Measurements from ENCODE around the gene RPP40.

Gene RPP40

DNA sequence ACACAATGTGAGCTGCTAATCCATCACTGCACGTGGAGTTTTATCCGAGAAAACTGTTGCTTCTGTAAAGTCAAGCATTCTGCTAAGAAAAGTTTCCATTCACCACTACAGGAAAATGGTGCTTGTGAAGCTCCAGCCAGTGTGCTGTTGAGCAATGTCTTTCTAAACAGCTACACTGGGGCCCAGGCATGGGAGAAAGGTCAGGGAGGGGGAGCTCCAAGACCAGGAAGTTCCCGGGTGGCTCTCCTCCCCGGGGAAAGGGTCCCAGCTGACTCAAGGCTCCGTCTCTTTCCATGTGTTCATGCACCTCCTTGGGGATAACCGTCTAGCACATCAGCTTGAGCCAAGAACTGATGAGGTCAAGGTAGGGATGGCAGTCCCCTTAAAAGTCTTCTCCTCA, 20.5 kb downstream of the RPP40 start:
- peak in 1 of 2 experiments; percentile 52 for DNase-seq (ENCODE audit: low read depth in 1 of 2, low spot score in 1 of 2)
- TF ChIP-seq, protein P1, sequence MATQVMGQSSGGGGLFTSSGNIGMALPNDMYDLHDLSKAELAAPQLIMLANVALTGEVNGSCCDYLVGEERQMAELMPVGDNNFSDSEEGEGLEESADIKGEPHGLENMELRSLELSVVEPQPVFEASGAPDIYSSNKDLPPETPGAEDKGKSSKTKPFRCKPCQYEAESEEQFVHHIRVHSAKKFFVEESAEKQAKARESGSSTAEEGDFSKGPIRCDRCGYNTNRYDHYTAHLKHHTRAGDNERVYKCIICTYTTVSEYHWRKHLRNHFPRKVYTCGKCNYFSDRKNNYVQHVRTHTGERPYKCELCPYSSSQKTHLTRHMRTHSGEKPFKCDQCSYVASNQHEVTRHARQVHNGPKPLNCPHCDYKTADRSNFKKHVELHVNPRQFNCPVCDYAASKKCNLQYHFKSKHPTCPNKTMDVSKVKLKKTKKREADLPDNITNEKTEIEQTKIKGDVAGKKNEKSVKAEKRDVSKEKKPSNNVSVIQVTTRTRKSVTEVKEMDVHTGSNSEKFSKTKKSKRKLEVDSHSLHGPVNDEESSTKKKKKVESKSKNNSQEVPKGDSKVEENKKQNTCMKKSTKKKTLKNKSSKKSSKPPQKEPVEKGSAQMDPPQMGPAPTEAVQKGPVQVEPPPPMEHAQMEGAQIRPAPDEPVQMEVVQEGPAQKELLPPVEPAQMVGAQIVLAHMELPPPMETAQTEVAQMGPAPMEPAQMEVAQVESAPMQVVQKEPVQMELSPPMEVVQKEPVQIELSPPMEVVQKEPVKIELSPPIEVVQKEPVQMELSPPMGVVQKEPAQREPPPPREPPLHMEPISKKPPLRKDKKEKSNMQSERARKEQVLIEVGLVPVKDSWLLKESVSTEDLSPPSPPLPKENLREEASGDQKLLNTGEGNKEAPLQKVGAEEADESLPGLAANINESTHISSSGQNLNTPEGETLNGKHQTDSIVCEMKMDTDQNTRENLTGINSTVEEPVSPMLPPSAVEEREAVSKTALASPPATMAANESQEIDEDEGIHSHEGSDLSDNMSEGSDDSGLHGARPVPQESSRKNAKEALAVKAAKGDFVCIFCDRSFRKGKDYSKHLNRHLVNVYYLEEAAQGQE (IDR thresholded peaks at IDR 0.05; ENCODE audit: insufficient replicate concordance, low read depth), result no peak
- TF ChIP-seq SPI1 (IDR thresholded peaks at IDR 0.05; ENCODE audit: borderline replicate concordance, low read depth) (no peak), GABPA (IDR thresholded peaks at IDR 0.05; ENCODE audit: low read depth) (no peak), CTCF (IDR thresholded peaks at IDR 0.05; ENCODE audit: insufficient read depth, low read length) (no peak), POLR2AphosphoS5 (IDR thresholded peaks at IDR 0.05; ENCODE audit: low read depth) (no peak)
- Histone ChIP-seq H3K4me3 (replicated peaks; ENCODE audit: insufficient read depth, low read length) (no peak overlapping the region), H3K27ac (replicated peaks) (peak overlapping the region; percentile 32; the same call in 1 of the 2 replicates), H3K27me3 (ENCODE audit: insufficient read depth, poor library complexity, severe bottlenecking) (no peaks in the 10 kb centered on the region)

DNA sequence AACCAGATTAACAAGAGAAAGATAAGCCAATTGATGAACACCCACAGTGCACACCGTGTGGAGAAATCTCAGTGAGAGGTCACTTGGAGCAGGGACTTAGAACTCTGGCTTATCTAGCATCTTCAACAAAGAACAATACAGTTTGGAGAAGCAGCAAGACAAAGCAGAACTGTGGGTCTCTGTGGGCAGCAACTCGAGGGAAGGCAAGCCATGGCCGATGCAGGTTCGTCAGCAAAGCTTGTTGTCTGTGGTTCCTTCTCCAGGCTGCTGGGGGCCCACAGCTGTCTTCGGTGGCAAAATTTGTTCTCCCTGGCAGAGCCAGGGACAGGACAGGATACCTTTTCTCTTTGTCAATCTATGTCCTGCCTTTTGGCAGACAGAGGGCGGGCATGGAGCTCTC, 22.1 kb downstream of the RPP40 start:
- Histone ChIP-seq H3K27ac (replicated peaks) (no peak overlapping the region), H3K27me3 (ENCODE audit: insufficient read depth, poor library complexity, severe bottlenecking) (no peaks in the 10 kb centered on the region), H3K4me3 (replicated peaks; ENCODE audit: insufficient read depth, low read length) (no peak overlapping the region)
- TF ChIP-seq SPI1 (IDR thresholded peaks at IDR 0.05; ENCODE audit: borderline replicate concordance, low read depth) (no peak), CTCF (IDR thresholded peaks at IDR 0.05; ENCODE audit: insufficient read depth, low read length) (no peak), GABPA (IDR thresholded peaks at IDR 0.05; ENCODE audit: low read depth) (no peak), POLR2AphosphoS5 (IDR thresholded peaks at IDR 0.05; ENCODE audit: low read depth) (no peak)
- TF ChIP-seq, protein P1 (IDR thresholded peaks at IDR 0.05; ENCODE audit: insufficient replicate concordance, low read depth), result no peak
- DNase-seq (ENCODE audit: low read depth in 1 of 2, low spot score in 1 of 2), result peak in 1 of 2 experiments; percentile 43

DNA sequence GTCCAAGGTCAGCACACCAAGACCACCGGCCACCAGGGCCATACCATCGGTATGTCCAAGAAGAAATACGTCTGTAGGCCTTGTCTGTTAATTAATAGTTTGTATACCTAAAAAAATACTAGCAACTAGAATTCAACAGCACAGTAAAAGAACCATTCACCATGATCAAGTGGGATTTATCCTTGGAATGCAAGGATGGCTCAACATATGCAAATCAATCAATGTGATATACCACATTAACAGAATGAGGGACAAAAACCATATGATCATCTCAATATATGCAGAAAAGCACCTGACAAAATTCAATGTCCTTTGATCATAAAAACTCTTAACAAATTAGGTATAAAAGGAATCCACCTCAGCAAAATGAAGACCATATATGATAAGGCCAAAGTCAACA, 24.4 kb downstream of the RPP40 start:
- H3K4me3 ChIP-seq (replicated peaks; ENCODE audit: insufficient read depth, low read length), result no peak overlapping the region
- no peaks in the 10 kb centered on the region for H3K27me3 ChIP-seq (ENCODE audit: insufficient read depth, poor library complexity, severe bottlenecking)
- no peak for DNase-seq (ENCODE audit: low read depth in 1 of 2, low spot score in 1 of 2)
- TF ChIP-seq CTCF (IDR thresholded peaks at IDR 0.05; ENCODE audit: insufficient read depth, low read length) (no peak), SPI1 (IDR thresholded peaks at IDR 0.05; ENCODE audit: borderline replicate concordance, low read depth) (no peak), POLR2AphosphoS5 (IDR thresholded peaks at IDR 0.05; ENCODE audit: low read depth) (no peak), GABPA (IDR thresholded peaks at IDR 0.05; ENCODE audit: low read depth) (no peak)
- H3K27ac ChIP-seq (replicated peaks), result no peak overlapping the region

GRCh38 chr6:4977468-4977867, 26.4 kb downstream of the RPP40 start:
- TF ChIP-seq SPI1 (IDR thresholded peaks at IDR 0.05; ENCODE audit: borderline replicate concordance, low read depth) (peak; percentile 39; the same call in 1 of the 2 replicates), CTCF (IDR thresholded peaks at IDR 0.05; ENCODE audit: insufficient read depth, low read length) (no peak)
- H3K4me3 ChIP-seq (replicated peaks; ENCODE audit: insufficient read depth, low read length), result no peak overlapping the region
- H3K27me3 ChIP-seq (ENCODE audit: insufficient read depth, poor library complexity, severe bottlenecking), result no peaks in the 10 kb centered on the region
- DNase-seq (ENCODE audit: low read depth in 1 of 2, low spot score in 1 of 2), result no peak
- no peak overlapping the region for H3K27ac ChIP-seq (replicated peaks)

Data from HL-60 (cell line).